GM19468 (cell line): ENCODE measurements around the gene EMP2.
"Not testable (repeated sequence)": the region's sequence is repeated elsewhere in the genome, so short reads cannot be mapped to it uniquely, and the experiment has no call there.

Experiments used
- ATAC-seq: cut with Tn5 transposase; IDR thresholded peaks from one replicate; pipeline ENCODE4 v1.9.1; 2021; ENCODE audit warnings: mild to moderate bottlenecking, moderate library complexity, moderate number of reproducible peaks; ENCODE audit not compliant: unreplicated experiment; ENCODE audit errors: extremely low read depth

The EMP2 gene

DNA sequence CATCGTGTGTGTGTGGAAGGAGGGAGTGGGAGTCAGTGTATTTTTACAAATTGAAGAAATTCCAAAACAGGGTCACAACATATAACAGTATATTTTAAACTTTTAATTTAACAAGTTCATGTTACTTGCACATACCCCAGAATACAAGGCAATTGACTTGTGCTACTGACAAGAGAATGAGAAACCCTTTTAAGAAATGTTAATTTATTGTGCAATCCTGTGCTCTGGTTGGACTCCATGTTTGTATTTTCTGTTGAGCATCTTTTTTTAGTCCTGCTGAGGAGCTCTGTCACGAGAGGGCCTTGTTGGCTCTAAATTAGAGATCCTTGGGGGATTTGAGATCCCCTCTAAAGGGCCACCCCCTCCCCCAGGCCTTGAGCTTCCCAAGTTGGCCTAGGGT lies 1.1 kb upstream of the EMP2 start:
- no peak for ATAC-seq

DNA sequence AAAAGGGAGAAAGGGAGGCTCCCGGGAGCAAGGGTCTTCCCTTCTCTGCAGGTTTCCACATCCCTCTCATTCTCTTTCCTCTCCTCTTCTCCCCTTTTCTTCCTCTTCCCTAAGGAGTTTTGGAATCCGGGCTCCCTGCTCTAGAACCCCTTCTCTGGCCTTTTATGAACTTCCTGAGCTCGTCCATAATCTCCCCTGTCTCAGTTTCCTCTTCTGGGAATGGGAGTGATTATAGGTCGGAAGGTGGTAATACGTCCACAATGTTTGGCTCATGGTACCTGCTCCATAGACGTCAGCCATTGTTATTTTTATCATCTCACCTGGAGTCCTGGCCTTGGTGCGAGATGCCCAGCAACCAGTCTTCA lies 467 bp upstream of the EMP2 start:
- ATAC-seq, result no peak

DNA sequence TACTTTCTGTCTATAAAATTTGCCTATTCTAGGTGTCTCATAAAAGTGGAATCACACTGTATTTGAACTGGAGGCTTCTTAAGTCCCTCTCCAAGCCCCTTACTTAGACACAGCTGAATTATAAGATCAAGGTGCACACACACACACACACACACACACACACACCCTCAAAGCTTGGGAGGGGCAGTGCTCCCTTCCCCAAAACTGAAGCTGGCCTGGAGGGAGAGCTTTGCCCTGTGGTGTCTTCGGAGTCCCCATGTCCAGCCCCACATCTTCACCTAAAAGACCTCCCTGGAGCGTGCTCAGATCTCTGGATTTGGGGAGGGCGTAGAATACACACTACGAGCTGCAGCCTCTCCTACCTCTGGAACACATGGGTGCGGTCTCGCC lies 828 bp downstream of the EMP2 start:
- no peak for ATAC-seq

DNA sequence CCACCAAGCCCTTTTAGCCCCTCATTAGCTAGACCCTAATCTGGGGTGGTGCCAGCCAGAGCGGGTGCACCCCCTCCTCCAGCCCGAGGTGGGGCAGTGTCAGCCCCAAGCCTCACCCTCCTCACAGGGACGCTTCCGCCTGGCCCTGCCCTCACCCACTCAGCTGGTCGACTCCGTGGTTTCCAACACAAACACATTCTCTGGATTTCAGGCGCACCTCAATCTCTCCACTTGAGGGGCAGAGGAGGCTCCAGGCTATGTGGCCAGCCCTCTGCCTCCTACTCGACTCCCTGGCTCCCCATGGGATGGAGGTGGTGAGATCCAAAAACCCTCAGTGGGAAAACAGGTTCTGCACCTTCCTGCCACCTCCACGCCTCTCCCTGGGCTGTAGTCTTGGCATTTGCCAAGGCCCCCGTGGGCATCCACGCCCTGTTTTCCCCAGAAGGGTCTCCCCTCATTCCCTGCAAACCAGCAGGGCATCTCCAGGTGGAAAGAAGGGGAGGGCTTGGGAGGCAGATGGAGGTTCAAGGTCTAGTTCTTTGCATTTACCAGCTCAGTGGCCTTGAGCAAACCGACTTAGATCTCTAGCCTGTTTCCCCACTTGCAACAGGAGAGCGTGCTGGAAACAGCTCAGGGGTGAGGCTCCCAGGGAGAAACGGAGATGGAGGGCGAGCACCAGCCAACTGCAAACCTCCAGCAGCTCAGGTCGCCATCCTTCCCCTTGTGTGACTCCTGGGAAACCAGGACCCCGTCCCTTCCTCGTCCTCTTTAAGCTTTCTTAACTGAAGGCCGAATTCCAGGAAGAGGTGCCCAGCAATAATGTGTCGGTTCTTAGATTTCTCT lies 1.7 kb downstream of the EMP2 start:
- no peak for ATAC-seq

DNA sequence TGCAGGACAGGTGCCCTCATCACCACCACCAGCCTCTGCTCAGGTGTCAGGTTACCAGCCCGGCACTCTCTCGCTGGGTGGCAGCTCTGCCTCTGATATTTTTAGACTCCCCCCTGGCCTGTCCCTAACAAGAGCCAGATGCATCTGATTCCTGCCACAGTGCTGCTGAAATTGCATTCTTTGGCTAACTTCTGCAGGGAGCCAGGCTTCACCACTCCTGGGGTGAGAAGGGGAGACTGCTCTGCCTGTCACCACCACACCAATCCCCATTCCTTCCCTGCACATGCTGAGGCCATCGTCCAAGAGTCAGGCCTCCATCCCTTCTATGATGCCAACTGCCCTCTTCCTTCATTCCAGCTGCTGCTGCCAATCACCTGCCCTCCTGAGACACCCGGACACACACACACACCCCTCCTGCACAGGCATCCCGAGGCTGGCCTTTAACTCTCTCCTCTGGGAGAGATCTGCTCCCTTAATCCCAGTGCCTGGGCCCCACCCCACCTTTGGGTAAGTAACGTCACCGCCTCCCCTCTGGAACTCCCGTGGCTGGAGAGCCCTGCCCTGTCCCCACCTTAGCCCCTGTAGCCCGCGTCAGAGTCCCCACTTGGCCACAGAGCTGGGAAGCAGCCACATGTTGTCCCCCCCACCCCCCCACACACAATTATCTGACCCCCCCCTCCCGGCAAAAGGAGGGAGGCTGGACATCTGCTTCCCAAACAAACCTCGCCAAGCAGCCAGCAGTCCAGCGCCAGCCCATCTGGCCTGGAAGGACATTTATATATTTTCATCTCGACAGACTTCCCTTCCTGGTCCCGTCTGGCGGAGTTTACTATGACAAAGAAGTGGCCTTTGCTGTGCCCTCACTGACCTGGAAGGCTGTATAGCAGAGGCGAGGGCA lies 2.8 kb downstream of the EMP2 start:
- ATAC-seq, result no peak

DNA sequence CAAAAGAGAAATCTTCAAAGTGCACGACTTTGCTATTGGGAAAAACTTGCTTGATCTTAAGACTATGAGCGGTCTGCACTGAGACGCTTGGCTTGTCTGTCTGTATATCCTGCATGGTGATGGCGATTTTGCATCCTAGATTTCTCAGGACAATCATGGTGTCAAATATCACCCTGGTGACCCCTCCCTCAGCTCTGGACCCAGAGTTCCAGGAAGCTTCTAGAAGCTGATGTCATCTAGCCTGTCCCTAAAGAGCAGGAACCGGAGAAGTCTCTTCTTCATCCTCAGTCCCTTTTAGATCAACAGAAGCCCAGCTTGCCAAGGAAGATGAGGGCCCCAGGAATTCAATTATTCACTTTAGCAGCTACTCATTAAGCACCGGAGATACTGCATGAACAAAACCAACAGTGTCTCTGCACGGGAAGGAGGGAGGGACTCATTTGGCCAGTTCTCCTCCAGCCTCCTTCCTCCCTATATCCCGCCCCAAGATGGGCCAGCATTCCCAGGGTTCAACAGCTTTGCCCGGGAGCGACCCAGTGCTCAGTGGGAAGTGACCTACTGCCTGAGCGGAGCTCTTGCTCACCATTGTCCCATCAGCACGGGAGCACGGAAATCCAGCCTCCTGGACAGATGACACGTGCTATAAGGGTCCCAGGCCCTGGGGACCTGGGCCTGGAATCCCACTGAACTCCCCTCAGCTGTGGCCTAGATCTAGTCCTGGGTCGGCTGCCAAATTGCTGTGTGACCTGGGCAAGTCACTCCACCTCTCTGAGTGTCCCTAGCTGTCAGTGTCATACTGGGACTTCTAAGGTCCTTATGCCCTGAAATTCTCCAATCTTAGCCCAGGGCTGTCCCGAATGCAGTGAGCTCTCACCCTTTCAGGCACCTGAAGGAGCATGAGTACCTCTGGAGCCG lies 3.8 kb downstream of the EMP2 start:
- no peak for ATAC-seq

DNA sequence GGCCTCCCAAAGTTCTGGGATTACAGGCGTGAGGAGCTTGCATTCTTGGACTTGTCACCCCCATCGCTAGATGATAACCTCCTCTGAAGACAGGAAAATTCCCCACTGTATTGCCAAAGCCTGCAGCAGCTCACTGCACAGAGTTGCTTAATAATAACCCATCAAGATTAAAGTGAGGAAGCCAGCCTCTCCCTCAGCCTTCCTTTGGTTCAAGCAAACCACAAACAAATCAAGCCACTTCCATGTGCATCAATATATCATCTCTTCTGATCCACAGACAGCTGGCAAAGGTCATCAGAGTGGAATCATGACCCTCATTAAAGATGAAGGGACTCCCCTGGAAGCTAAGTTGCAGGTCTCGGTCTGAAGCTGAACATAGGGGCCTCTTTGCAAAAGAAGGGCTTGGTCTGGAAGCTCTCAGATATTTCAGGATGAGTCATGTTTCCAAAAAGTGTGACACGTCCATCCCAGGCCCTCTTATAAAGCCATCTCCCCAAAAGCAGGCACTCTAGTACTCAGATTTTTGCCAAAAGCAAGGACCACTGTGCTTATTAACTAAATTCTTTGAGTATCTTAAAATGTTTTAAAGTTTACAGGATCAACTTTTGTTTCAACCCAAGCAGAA lies 4.8 kb downstream of the EMP2 start:
- ATAC-seq, result no peak

DNA sequence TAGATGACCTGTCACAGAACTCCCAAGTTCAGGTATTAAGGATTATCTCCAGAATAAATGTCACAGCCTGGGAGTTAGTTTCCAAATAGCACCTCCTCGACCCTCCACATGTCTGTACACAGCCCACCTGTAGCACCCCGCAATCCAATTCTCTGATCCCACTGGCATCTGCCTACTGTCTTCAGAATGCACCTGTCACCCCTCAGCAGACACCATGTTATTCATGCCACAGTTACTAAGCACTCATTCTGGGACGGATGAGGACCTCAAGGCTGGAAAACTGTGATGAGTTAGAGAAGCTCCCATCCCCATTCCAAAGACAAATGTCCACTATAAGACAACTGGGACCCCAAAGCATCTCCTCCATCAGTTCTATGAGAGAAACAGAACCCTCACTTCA lies 7.8 kb downstream of the EMP2 start:
- ATAC-seq, result no peak

DNA sequence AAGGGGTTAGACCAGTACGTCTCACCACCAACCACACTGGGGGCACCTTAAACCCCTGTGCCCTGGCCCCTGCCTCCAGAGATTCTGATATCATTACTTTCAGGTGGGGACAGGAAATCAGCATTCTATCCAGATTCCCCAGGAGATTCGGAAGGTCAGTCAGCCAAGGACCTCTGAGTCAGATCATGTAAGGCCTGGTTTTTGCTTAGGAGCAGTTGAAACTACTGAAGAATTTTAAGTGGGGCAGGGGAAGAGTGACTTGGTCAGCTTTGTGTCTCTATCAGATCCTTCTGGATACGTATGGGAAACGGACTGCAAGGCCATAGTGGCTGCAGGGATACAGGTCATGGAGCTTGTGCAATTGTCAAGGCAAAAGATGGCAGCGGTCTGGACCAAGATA lies 9.0 kb downstream of the EMP2 start:
- ATAC-seq, result no peak

DNA sequence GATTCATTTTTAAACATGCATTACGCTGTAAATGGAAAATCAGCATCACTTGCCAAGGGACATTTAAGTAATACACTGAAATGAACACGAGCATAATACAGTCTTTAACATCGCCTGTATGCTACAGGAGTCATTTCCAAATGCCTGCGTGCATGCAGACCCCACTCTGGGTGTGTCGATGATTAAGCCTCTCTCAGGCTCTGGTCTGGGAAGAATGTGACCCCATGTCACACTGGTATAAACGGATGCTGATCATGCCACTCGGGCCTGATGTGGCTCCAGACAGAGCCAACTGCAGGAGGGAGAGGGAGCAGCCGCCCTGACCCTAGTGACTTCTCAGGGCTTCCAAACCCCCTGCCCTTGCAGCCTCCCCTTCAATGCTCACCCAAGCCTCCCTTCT lies 10.8 kb downstream of the EMP2 start:
- ATAC-seq, result no peak

DNA sequence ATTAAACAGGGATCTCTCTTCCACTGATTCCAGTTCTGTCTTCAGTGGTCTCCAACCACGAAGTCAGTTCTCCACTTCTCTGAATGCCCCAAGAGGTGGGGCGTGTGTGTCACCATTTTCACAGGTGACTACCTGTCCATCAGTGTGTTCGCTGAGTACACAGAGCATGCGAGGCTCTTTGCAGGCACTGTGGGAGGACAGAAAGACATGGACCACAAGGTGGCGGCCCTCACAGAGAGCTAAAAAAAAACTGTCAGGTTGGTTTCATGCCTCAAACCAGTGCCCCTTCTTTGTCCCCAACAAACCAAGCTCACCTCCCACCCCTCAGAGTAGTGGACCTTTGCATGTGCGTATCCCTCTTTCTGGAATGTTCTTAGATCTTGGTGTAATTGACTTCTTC lies 13.8 kb downstream of the EMP2 start:
- no peak for ATAC-seq

DNA sequence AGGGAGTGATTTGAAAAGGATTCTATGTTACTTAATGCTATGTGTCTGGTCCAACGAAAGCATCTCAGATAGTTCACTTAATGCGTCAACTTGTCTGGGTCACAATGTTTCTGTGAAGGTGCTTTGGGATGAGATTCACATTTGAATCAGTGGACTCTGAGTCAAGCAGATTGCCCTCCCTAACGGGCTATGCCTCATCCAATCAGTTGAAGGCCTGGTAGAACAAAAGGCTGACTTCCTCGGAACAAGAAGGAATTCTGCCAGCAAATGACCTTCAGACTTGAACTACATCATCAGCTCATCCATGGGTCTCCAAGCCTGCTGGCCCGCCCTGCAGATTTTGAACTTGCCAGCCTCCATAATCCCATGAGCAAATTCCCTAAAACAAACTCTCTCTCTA lies 15.2 kb downstream of the EMP2 start:
- ATAC-seq, result no peak

DNA sequence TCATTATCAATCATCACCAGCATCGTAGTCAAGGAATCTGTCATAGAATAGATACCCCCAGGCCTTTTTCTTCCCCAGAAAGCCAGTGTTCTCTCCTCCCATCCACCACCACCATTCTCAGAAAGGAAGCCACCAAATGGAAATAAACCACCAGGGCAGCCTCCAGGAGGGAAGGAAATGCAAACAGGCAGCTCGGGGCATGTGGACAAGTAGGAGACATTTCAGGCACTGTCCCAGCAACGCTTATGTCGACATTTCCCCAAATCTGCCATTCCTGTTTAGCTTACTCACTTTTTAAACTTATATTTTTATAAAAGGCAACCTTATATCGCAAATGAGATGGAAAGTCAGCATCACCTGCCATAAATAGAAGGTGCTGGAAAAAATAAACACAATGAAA lies 15.8 kb downstream of the EMP2 start:
- ATAC-seq, result no peak

DNA sequence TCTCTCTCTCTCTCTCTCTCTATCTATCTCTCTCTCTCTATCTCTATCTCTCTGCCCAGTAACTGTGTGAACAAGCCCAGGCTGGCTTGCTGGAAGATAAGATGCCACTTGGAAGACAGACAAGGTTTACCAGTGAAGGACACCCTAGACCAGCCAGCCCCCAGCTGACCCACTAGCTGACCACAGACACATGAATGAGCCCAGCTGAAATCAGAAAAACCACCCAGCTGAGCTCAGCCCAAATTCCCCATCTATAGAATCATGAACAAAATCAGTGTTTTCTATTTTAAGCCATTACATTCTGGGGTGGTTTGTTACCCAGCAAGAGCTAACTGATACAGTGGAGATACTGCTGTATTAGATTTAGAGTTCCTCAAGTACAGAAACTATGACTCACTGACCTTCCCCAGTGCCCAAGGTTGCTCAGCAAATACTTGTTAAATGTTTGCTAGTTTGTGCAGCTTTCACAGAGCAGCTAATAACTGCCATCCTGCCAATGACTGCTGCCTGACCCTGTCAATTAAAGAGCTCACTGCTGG lies 18.0 kb downstream of the EMP2 start:
- no peak for ATAC-seq

DNA sequence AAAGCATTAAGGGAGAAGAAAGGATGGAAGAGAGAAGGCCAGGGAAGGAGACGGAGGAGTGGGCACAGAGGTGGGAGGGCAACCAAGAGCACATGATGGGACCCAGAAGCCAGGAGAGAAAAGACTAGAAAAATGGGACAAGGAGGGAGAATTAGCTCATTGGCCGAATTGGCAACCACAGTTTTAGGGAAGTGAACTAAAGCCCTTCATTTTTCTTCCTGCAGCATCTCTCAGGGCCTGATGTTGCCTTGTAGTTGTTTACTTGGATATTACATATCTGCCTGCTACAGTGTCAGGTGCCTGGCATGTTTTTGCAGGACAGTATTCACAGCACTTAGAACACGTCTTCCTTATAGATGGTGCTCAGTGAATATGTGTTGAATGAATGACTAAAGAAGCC lies 19.0 kb downstream of the EMP2 start:
- no peak for ATAC-seq

DNA sequence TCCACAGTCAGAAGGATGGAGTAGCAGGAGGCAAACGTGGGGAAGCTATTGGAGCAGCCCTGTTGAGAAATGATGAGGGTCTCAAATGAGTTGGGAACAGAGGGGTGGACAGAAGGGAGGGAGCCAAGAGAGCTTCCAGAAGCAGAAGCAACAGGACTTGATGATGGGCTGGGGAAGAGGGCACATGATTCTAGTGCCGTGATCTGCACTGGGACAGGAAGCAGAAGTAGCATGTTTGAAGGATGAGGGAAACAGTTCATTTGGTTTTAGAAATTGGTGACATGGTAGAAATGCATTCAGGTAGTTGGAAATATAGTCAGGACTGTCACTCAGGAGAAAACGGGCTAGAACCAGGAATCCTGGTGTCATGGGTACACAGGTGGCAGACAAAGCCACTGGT lies 19.4 kb downstream of the EMP2 start:
- ATAC-seq, result no peak

DNA sequence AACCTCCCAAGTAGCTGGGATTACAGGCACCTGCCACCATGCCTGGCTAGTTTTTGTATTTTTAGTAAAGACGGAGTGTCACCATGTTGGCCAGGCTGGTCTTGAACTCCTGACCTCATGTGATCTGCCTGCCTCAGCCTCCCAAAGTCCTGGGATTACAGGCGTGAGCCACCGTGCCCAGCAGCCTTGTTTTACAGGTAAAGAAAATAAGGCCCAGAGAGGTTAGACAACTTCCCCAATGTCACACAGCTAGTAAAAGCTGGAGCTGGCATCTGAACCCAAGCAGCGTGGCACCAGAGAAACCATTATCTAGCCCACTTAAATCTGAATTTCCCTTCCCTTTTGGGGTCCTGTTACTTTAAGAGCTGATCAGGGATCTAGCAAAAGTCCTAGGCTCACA lies 20.6 kb downstream of the EMP2 start:
- ATAC-seq, result not testable (repeated sequence)

DNA sequence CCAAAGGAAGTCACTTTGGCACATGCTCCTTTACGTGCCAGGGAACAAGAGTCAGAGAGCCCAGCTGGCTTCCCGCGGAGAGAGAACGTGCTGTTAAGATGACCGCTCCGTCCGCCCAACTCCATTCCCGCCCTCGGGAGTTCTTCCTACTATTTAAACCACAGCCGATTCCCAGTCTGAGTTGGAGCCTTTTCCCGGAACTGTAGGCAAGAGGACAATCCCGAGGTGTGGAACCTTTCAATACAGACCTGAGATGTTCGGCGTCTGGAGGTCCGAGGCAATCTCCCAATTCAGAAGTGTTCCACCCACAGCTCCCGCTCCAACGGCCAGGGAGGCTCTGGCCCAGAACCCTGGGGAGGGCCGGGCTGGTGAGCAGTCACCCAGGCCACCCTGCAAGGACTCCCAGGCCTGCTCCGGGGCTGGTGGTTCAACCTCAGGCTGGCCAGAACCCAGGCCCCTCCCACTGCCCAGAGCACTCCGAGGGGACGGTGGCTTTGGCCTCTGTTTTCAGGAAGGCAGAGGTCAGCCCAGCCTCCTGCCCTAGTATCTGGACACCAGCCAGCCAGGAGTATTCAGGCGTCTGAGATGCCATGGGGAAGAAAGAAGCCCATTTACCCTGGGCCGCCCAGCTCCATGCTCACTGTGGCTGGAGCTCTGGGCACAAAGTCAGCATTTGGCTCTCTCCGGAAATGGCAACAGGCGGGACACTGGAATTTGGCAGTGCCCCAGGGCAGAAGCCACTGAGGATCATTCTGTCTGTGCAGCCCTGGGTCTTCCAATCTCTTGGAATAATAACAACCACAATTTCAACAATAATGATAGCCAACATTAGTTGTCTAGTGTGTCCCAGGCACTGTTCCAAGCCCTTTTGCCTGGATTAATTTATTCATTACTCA lies 21.4 kb downstream of the EMP2 start:
- no peak for ATAC-seq

DNA sequence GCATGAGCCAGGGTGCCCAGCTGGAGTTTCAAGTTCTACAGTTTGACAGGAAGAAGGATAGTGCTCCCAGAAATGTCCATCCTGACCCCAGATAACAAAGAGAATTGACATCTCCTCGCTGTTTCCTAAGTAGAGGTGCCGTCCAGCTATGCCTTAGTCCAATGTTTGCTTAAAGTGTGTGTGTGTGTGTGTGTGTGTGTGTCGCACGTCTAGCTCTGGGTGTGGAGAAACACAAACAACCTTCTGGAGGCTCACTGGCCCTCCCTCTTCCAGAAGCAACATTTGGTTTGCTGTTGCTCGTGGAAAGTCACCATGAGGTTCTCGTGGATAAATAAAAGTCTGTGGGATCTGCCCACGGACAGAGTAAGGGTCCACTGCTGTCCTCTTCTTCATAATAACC lies 22.1 kb downstream of the EMP2 start:
- ATAC-seq, result no peak
